ENCODE data around the gene MED16. TPM values are rescaled to one million over a fixed set of nuclear protein-coding genes. Genes with fewer than 3 reads are reported as not detected.

The MED16 gene
- polyA plus RNA-seq, 1 experiment = 22.7 TPM

DNA sequence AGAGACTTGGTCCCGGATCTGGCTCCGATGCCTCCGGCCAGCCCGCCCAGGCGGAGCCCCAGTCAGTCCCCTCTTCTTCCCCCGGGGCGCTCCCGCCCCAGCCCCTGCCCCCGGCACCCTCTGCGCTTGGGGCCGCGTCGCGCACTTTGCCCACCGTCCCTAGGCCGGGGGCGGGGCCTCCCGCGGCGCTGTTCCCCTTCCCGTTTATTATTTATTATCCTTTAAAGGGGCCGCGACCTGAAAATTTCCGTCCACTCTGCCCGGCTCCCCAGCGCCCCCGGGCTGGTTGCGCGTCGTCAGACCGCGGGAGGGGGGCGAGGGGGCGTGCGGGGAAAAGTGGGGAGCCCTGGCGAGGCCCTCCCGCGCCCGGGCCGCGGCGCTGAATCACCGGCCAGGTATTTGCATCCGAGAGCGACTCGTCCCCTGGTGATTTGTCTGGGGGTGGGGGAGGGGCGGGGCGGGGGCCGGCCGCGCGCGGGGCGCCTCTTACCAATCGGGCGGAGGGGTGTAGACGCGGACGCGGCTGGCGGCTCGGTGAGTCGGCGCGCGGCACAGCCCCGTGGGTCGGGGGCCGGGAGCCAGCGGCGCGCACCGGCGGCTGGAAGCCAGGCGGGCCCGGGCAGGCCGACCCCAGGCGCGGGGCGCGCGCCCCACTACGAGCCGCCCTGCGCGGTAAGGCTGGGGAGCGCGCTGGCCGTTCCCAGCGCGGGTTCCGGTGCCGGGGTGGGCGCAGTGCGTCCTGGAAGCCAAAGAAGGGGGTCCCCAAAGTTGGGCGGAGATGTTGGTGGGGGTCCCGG is 32.7 kb upstream of the MED16 start, which contains the start of gene ARID3A:
Gene ARID3A, plus strand, starts transcription at position 510 of the 797 bp plus-strand sequence. CDS start 3,494 bp downstream, outside the sequence.
- TF ChIP-seq, protein P1, sequence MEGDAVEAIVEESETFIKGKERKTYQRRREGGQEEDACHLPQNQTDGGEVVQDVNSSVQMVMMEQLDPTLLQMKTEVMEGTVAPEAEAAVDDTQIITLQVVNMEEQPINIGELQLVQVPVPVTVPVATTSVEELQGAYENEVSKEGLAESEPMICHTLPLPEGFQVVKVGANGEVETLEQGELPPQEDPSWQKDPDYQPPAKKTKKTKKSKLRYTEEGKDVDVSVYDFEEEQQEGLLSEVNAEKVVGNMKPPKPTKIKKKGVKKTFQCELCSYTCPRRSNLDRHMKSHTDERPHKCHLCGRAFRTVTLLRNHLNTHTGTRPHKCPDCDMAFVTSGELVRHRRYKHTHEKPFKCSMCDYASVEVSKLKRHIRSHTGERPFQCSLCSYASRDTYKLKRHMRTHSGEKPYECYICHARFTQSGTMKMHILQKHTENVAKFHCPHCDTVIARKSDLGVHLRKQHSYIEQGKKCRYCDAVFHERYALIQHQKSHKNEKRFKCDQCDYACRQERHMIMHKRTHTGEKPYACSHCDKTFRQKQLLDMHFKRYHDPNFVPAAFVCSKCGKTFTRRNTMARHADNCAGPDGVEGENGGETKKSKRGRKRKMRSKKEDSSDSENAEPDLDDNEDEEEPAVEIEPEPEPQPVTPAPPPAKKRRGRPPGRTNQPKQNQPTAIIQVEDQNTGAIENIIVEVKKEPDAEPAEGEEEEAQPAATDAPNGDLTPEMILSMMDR (IDR thresholded peaks at IDR 0.05; ENCODE audit: low read depth, low read length) = no peak
- POLR2A ChIA-PET = interaction anchor here (1.4 kb wide), 1 partner anchor 59 kb away, joined by 5 read pairs; the partner anchor contains the start of gene WDR18
- peak within 1 kb of the TSS; percentile 83 for H3K4me3 ChIP-seq (ENCODE audit: low read depth, low read length)
- H3K9me3 ChIP-seq (ENCODE audit: control insufficient read depth, insufficient read depth, low read length) = no peaks in the 10 kb centered on the region; the same call in 1 of the 2 replicates
- no peaks in the 10 kb centered on the region for H3K27me3 ChIP-seq (ENCODE audit: control insufficient read depth, insufficient read depth, low read length)
- CTCF ChIA-PET = no interaction called here
- H3K27ac ChIP-seq (ENCODE audit: low read depth, low read length) = peak within 1 kb of the TSS; percentile 75
- DNase-seq (ENCODE audit: low read depth, low spot score) = peak; percentile 48

DNA sequence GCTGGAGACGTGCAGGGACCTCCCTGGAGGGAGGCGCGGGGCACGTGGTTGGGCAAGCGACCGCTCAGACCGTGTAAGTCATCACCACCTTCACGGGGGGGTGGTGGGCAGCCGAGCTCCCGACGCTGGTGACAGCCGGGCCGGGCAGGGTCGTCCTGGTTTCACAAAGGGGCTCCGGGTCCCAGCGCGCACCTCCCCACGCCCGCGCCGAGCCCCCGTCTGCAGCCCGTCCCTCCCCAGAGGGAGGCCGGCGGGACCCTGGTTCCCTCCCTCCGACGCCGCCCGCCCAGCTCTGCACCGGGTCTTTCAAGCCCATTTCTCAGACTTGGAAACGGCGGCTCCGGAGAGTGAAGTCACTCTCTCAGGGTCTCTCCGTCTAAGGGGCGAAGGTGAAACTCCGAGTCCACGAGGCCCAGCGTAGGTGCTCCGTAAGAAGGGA is 32.1 kb upstream of the MED16 start:
- Histone ChIP-seq H3K27me3 (ENCODE audit: control insufficient read depth, insufficient read depth, low read length) (peaks cover 2% of the 10 kb centered on the region), H3K4me3 (ENCODE audit: low read depth, low read length) (peak overlapping the region; percentile 83), H3K9me3 (ENCODE audit: control insufficient read depth, insufficient read depth, low read length) (no peaks in the 10 kb centered on the region; the same call in 1 of the 2 replicates), H3K27ac (ENCODE audit: low read depth, low read length) (peak overlapping the region; percentile 75)
- CTCF ChIA-PET = no interaction called here
- no peak for DNase-seq (ENCODE audit: low read depth, low spot score)
- POLR2A ChIA-PET = interaction anchor here (1.4 kb wide), 1 partner anchor 59 kb away, joined by 5 read pairs; the partner anchor contains the start of gene WDR18
- TF ChIP-seq, protein P1 (IDR thresholded peaks at IDR 0.05; ENCODE audit: low read depth, low read length) = no peak

DNA sequence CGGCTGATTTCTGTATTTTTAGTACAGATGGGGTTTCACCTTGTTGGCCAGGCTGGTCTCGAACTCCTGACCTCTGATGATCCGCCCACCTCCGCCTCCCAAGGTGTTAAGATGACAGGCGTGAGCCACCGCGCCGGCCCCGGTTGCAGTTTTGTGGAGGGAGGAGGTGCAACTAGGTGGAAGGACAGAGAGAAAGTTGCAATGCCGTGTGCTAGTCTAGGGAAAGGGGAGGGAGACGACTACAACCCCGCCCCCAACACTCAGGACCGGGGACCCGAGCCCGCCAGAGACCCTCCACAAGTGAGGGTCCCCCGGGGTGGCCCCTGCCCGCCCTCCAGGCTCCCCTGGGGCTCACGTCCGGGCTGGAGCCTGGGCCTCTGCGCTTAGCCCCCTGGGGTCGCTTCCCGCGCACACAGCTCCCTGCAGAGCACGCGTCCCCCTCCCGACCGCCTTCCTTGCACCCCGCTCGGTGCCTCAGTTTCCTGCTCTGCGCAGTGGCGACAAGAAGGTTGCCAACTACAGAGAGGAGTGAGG is 31.6 kb upstream of the MED16 start:
- TF ChIP-seq, protein P1 (IDR thresholded peaks at IDR 0.05; ENCODE audit: low read depth, low read length) = no peak
- POLR2A ChIA-PET = interaction anchor here (1.4 kb wide), 1 partner anchor 60 kb away, joined by 5 read pairs; the partner anchor contains the start of gene WDR18
- no peaks in the 10 kb centered on the region; the same call in 1 of the 2 replicates for H3K9me3 ChIP-seq (ENCODE audit: control insufficient read depth, insufficient read depth, low read length)
- H3K4me3 ChIP-seq (ENCODE audit: low read depth, low read length) = peak overlapping the region; percentile 83
- CTCF ChIA-PET = interaction anchor here (1.2 kb wide), 1 partner anchor 72 kb away, joined by 4 read pairs; no protein-coding TSS in a partner anchor
- peak overlapping the region; percentile 75 for H3K27ac ChIP-seq (ENCODE audit: low read depth, low read length)
- DNase-seq (ENCODE audit: low read depth, low spot score) = no peak
- H3K27me3 ChIP-seq (ENCODE audit: control insufficient read depth, insufficient read depth, low read length) = peaks cover 4% of the 10 kb centered on the region

DNA sequence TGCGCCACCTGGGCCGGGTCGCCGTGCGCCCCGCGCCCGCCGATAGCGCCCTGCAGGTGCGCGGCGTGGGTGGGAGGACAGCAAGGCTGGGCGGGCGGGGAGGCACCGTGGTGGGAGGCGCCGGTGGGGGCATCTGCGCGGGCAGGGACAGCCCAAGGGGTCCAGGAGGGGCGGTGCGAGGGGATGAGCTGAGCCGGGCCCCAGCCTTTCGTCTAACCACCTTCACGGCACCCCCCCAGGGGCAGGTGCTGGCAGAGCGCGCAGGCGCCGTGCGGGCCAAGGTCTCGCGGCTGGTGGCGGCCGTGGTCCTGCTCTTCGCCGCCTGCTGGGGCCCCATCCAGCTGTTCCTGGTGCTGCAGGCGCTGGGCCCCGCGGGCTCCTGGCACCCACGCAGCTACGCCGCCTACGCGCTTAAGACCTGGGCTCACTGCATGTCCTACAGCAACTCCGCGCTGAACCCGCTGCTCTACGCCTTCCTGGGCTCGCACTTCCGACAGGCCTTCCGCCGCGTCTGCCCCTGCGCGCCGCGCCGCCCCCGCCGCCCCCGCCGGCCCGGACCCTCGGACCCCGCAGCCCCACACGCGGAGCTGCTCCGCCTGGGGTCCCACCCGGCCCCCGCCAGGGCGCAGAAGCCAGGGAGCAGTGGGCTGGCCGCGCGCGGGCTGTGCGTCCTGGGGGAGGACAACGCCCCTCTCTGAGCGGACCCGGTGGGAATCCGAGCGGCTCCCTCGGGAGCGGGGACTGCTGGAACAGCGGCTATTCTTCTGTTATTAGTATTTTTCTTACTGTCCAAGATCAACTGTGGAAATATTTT is 27.3 kb upstream of the MED16 start:
- peaks cover 27% of the 10 kb centered on the region for H3K27me3 ChIP-seq (ENCODE audit: control insufficient read depth, insufficient read depth, low read length)
- TF ChIP-seq, protein P1 (IDR thresholded peaks at IDR 0.05; ENCODE audit: low read depth, low read length) = no peak
- H3K27ac ChIP-seq (ENCODE audit: low read depth, low read length) = no peak overlapping the region
- no peak overlapping the region; the same call in 1 of the 2 replicates for H3K4me3 ChIP-seq (ENCODE audit: low read depth, low read length)
- ChIA-PET POLR2A (no interaction called here), CTCF (interaction anchor here (0.8 to 2.6 kb wide), 2 partner anchors 63 to 150 kb away, joined by 4 to 16 read pairs; partner anchors contain the start of gene WDR18)
- H3K9me3 ChIP-seq (ENCODE audit: control insufficient read depth, insufficient read depth, low read length) = no peaks in the 10 kb centered on the region; the same call in 1 of the 2 replicates
- no peak for DNase-seq (ENCODE audit: low read depth, low spot score)

All from AG04450 (cell line).